ENCODE data around the gene SLTM. TPM values are rescaled to one million over a fixed set of nuclear protein-coding genes. Genes with fewer than 3 reads are reported as not detected.

SLTM gene
- total RNA-seq, 2 experiments from 2014 or later: 79.8 to 89.9 TPM

DNA sequence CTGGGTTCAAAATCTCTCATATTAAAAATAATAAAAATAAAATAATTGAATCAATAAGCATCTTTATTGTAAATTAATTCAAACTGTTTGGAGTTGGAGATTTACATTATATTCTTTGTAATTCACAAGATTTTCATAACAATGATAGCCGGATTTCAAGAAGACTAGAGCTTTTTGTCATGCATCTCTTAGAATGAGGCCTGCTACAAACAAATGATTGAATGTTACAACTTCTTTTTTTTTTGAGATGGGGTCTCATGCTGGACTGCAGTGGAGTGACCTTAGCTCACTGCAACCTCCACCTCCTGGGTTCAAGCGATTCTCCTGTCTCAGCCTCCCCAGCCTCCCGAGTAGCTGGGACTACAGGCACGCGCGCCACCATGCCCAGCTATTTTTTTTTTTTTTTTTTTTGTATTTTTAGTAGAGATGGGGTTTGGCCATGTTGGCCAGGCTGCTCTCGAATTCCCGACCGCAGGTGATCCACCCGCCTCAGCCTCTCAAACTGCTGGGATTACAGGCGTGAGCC lies 3.5 kb downstream of the SLTM start:
- Mint-ChIP-seq H3K27me3 (no peaks in the 10 kb centered on the region), H3K36me3 (ENCODE audit: low read depth) (peaks cover 34% of the 10 kb centered on the region), H3K27ac (no peak overlapping the region), H3K4me3 (no peak overlapping the region), H3K4me1 (ENCODE audit: low read depth) (peaks cover 29% of the 10 kb centered on the region), H3K9me3 (no peaks in the 10 kb centered on the region)
- intact Hi-C loops (cut with micrococcal nuclease): no loop called here
- ChIA-PET CTCF (interaction anchor here (1.0 kb wide), 1 partner anchor 13 kb away, joined by 4 read pairs; no protein-coding TSS in a partner anchor), POLR2A (interaction anchor here (0.7 to 2.2 kb wide), 2 partner anchors 8 to 34 kb away, joined by 3 to 6 read pairs; no protein-coding TSS in a partner anchor)
- no peak for DNase-seq
- no peak for TF ChIP-seq CTCF (IDR thresholded peaks at IDR 0.05)
- ATAC-seq: no peak

DNA sequence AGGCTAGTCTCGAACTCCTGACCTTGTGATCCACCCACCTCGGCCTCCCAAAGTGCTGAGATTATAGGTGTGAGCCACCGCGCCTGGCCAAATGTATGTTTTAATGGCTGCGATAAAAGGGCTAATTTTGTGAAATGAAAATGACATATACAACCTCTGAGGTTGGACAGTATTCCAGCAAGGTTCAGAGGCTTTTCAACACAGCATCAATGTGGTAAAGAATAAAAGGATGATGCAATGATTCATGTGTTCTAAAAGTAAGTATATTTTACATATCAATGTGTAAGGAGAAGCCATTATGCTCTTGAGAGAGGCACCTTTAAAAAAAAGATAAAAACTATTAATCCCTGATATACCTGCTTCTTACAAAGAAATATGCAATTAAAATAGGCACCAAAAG lies 6.7 kb downstream of the SLTM start:
- ATAC-seq (no peak), DNase-seq (no peak)
- H3K27ac Mint-ChIP-seq: no peak overlapping the region
- no peak overlapping the region for H3K4me3 Mint-ChIP-seq
- peaks cover 29% of the 10 kb centered on the region for H3K36me3 Mint-ChIP-seq (ENCODE audit: low read depth)
- CTCF ChIA-PET: no interaction called here
- no peak for TF ChIP-seq CTCF (IDR thresholded peaks at IDR 0.05)
- intact Hi-C loops (cut with micrococcal nuclease): no loop called here
- H3K27me3 Mint-ChIP-seq: no peaks in the 10 kb centered on the region
- no peaks in the 10 kb centered on the region for H3K9me3 Mint-ChIP-seq
- peaks cover 36% of the 10 kb centered on the region for H3K4me1 Mint-ChIP-seq (ENCODE audit: low read depth)
- POLR2A ChIA-PET: interaction anchor here (0.6 kb wide), 1 partner anchor 86 kb away, joined by 3 read pairs; no protein-coding TSS in a partner anchor

DNA sequence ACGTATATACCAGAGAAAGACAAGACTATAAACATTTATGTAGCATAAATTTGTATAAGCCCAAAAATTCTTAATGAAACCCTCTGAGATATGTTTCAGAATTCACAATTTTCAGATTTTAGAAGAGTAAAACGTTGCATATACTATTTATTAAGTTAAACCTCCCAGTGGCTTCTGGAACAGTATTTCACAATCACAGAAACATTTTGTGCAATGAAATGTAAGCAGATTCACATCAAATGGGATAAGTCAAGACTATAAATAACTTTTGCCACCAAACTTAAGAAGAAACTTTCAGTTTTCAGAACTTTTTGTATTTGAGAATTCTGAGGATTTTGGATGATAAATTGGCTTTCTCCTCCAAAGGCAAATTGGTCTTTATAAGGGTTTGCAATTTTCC lies 9.2 kb downstream of the SLTM start:
- intact Hi-C loops (cut with micrococcal nuclease): no loop called here
- Mint-ChIP-seq H3K36me3 (ENCODE audit: low read depth) (peaks cover 32% of the 10 kb centered on the region), H3K27me3 (no peaks in the 10 kb centered on the region), H3K9me3 (no peaks in the 10 kb centered on the region), H3K4me3 (no peak overlapping the region), H3K27ac (no peak overlapping the region), H3K4me1 (ENCODE audit: low read depth) (peaks cover 31% of the 10 kb centered on the region)
- POLR2A ChIA-PET: interaction anchor here (1.4 kb wide), 1 partner anchor 9 kb away, joined by 4 read pairs; no protein-coding TSS in a partner anchor
- ATAC-seq (no peak), DNase-seq (no peak)
- no peak for TF ChIP-seq CTCF (IDR thresholded peaks at IDR 0.05)
- CTCF ChIA-PET: no interaction called here

DNA sequence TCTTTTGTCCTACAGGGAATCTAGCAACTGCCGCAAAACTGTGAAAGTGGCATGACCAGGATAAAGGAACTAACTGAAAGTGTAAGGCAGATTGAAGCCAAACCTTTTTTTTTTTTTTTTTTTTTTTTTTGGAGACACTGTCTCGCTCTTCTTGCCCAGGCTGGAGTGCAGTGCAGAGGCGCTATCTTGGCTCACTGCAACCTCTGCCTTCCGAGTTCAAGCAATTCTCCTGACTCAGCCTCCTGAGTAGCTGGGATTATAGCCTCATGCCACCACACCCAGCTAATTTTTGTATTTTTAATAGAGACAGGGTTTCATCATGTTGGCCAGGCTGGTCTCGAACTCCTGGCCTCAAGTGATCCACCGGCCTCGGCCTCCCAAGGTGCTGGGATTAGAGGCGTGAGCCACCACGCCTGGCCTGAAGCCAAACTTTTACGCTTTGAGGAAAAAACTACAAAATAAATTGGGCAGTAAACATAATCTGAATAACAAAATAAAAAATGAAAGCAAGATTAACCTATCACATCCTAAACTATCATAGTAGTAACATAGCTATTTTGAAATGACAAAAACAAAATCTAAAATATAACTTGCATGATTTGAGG lies 9.7 kb downstream of the SLTM start:
- no peaks in the 10 kb centered on the region for H3K27me3 Mint-ChIP-seq
- H3K4me3 Mint-ChIP-seq: no peak overlapping the region
- DNase-seq (no peak), ATAC-seq (no peak)
- no peak for TF ChIP-seq CTCF (IDR thresholded peaks at IDR 0.05)
- peaks cover 31% of the 10 kb centered on the region for H3K4me1 Mint-ChIP-seq (ENCODE audit: low read depth)
- ChIA-PET POLR2A (interaction anchor here (1.4 kb wide), 1 partner anchor 8 kb away, joined by 4 read pairs; no protein-coding TSS in a partner anchor), CTCF (no interaction called here)
- intact Hi-C loops (cut with micrococcal nuclease): no loop called here
- peaks cover 32% of the 10 kb centered on the region for H3K36me3 Mint-ChIP-seq (ENCODE audit: low read depth)
- H3K27ac Mint-ChIP-seq: peak overlapping the region; percentile 68
- H3K9me3 Mint-ChIP-seq: no peaks in the 10 kb centered on the region

DNA sequence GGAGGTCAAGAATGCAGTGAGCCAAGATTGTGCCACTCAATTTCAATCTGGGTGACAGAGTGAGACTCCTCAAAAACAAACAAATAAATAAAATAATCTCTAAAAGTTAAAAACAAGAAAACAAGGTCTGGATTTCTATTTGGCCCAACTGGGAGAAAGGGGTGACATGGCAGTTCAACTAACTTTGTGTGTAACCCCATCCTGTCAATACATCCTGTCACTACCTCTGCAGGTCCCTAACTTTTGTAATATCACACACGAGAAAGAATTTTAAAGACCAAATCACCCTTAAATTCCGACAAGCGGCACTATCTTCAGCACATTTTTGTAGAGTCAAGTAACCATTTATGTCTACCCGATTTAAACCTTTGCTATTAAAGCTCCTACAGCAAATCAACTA lies 10.2 kb downstream of the SLTM start:
- CTCF ChIA-PET: no interaction called here
- H3K27ac Mint-ChIP-seq: peak overlapping the region; percentile 68

More for the DNA sequence above, 10.2 kb downstream of the SLTM start:
- TF ChIP-seq CTCF (IDR thresholded peaks at IDR 0.05): no peak
- POLR2A ChIA-PET: no interaction called here
- Mint-ChIP-seq H3K36me3 (ENCODE audit: low read depth) (peaks cover 32% of the 10 kb centered on the region), H3K27me3 (no peaks in the 10 kb centered on the region), H3K4me1 (ENCODE audit: low read depth) (peaks cover 34% of the 10 kb centered on the region), H3K4me3 (no peak overlapping the region), H3K9me3 (no peaks in the 10 kb centered on the region)
- DNase-seq: no peak
- intact Hi-C loops (cut with micrococcal nuclease): no loop called here
- no peak for ATAC-seq

Measured in activated CD8-positive, alpha-beta T cell treated with anti-CD3 and anti-CD28 coated beads for 36 hours (primary cell).